Measurements from ENCODE around the gene FAM186B.

- TF ChIP-seq CTCF (IDR thresholded peaks at IDR 0.05; ENCODE audit: low read length) (no peak), EZH2 (IDR thresholded peaks at IDR 0.05; ENCODE audit: borderline replicate concordance, low read length) (no peak)
Measured at GRCh38 chr12:49587174-49587908, 18.1 kb downstream of the FAM186B start.
